Measurements from ENCODE around the gene USH2A.
A peak's percentile ranks its signal among the peaks of the same experiment; 100 is the strongest.
"Not testable (repeated sequence)": the region's sequence is repeated elsewhere in the genome, so short reads cannot be mapped to it uniquely, and the experiment has no call there.

The USH2A gene

GRCh38 chr1:216410026-216410425, 13.2 kb downstream of the USH2A start:
- DNase-seq (ENCODE audit: low read depth) = no peak

DNA sequence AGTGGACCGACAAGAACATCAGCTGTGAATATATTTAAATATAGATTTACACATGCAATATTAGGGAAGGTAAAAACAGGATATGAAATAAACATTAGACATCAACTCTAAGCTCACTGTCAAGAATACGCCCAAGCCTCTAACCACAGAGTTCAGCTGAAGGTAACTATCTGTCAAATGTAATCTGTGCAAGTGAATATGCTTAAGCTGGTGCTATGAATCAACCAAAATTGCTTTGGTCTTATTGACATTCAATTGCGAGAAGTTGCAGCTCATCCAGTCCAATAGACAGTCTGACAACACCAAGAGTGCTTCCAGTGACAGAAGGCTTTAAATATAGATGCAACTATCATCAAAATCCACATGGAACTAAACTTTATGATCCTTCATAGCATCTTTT, 32.3 kb downstream of the USH2A start:
- peak; percentile 42 for DNase-seq (ENCODE audit: low read depth)

DNA sequence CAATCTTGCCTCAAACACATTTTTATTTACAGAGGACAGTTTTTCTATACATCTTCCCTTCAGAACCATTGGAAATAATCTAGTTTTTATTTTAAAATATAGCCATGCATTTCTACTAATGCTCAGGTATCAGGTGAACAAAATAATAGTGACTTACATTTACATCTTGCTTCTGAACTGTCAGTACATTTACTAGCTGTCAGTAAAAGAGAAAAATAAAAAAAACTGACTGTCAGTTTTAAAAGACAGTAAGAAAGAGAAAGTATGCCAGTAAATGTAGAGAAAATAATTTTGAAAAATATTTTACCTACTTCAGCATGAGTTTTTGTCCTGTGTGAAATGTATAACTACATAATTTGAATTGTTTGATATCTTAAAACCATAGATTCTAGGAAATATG, 33.5 kb downstream of the USH2A start:
- no peak for DNase-seq (ENCODE audit: low read depth)

DNA sequence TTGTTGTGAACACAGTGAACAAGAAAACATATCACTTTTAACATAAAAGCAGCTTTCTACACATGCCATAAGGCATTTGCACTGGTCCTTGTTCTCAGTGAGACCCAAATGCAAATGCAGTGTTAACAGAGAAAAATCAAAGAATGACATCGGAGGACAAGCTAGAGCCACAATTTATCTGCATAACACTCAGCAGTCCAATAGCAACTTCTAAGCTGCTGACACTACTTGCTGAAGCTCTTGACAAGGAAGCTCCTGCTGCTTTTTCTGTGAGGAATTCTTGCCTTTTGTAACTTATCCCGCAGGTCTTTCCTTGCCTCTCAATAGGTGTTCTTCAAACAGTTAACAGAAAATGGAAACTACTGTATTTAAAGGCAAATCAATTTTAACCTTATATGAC, 34.7 kb downstream of the USH2A start:
- no peak for DNase-seq (ENCODE audit: low read depth)

GRCh38 chr1:216387782-216388181, 35.5 kb downstream of the USH2A start:
- no peak for DNase-seq (ENCODE audit: low read depth)

GRCh38 chr1:216379441-216379840, 43.8 kb downstream of the USH2A start:
- no peak for DNase-seq (ENCODE audit: low read depth)

- no peak for DNase-seq (ENCODE audit: low read depth)
These were observed 55.0 kb downstream of the USH2A start for GRCh38 chr1:216368249-216368648.

DNA sequence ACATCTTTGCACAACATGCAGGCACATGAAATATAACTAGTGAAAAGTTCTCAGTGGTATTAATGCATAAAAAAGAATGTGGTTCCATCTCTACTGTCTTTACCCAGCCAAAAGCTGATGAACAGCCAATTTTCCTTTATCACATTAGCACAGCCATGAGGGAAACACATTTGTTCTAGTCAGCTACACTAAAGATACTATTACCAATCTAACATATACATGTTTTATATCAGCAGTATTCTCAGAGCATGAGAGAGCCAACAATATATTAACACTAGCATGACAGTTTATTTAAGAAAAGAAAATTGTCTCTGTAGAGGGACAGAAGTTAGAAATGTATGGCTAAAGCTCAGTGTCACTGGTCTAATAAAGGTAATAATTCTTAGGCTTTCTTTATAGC, 56.3 kb downstream of the USH2A start:
- DNase-seq (ENCODE audit: low read depth) = no peak

- DNase-seq (ENCODE audit: low read depth) = no peak
These were observed 66.3 kb downstream of the USH2A start for GRCh38 chr1:216356945-216357344.

DNA sequence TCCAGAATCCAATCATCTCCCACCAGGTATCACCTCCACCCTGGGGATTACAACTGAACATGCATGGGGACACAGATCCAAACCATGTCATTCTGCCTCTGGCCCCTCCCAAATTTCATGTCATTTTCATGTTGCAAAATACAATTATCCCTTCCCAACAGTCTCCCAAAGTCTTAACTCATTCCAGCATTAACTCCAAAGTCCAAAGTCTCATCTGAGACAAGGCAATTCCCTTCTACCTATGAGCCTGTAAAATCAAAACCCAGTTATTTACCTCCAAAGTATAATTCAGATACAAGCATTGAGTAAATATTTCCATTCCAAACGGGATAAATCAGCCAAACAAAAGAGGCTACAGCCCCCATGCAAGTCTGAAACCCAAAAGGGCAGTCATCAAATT, 73.1 kb downstream of the USH2A start:
- no peak for DNase-seq (ENCODE audit: low read depth)

- DNase-seq (ENCODE audit: low read depth) = no peak
These were observed 76.7 kb downstream of the USH2A start for GRCh38 chr1:216346526-216346925.

DNA sequence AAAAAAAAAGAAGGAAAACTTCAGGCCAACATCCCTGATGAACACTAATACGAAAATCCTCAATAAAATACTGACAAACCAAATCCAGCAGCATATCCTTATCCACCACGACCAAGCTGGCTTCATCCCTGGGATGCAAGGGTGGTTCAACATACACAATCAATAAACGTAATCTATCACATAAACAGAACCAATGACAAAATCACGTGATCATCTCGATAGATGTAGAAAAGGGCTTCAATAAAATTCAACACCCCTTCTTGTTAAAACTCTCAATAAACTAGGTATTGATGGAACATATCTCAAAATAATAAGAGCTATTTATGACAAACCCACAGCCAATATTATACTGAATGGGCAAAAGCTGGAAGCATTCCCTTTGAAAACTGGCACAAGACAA, 82.7 kb downstream of the USH2A start:
- DNase-seq (ENCODE audit: low read depth) = not testable (repeated sequence)

DNA sequence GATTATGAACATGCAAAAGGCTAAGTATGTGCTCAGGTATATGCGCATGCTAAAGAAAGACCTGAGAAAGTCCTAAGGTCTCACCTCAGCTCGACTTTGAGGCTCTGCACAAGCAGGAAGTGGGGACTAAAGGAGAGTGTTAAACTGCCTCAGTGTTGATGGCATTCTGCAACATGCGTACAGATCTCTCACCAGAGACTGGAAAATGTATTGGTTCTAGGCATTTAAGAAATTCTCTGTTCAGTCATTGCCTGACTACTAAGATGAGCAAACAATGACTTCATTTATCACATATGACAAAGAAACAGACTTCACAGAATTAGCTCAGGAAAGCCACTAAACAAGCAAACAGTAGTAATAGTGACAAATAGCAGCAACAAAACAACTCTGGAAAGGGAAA, 90.8 kb downstream of the USH2A start:
- no peak for DNase-seq (ENCODE audit: low read depth)

DNA sequence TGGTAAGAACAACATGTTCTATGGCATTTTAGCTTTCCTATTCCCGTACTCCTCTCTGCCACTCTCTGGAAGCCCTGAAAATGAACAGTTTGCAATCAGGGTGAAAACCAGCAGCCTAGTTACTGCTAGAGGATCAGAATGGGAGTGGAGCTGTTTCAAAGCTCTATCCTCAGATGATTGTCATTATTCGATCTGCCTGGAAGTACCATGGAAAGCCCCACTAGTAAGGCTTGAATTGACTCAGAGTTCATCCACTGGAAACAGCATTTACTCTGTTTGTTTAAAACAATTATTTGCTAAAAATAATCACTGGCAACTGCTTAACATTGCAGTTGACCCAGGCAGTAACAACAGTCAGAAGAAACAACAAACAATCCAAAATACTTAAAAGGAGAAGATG, 91.2 kb downstream of the USH2A start:
- DNase-seq (ENCODE audit: low read depth) = no peak

DNA sequence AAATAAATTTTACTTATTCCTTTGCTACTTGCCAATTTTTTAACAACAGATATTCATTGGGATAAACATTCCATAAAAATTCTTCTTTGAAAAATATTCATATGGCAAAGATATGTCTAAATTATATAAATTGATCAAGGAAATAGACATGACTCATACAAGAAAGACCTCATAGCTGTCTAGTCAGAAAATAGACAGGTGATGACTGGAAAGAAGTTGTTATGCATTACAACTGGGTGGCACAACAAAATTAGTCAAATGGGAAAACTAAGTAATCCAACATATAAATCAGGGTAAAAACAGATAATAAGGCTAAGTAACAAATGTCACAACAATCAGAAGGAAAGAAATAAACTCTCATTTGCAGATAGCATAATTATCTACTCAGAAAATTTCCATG, 92.0 kb downstream of the USH2A start:
- DNase-seq (ENCODE audit: low read depth) = no peak

DNA sequence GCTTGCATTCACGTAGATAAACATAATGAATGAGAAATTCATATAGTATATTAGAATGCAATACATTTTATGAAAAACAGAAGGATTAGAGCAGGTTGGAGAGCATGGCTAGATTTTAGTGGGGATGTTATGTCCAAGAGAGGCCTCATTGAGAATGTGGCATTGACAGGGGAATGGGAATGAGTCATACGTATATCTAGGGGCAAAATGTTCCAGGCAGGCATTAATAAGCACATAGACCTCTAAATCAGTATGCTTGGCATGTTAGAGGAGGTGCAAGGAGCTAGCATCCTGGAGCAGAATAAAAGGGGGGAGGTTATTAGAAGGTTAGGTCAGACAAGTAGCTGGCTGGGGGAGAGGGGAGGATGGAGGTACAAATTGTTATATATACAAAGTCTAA, 93.0 kb downstream of the USH2A start:
- DNase-seq (ENCODE audit: low read depth) = peak; percentile 37

DNA sequence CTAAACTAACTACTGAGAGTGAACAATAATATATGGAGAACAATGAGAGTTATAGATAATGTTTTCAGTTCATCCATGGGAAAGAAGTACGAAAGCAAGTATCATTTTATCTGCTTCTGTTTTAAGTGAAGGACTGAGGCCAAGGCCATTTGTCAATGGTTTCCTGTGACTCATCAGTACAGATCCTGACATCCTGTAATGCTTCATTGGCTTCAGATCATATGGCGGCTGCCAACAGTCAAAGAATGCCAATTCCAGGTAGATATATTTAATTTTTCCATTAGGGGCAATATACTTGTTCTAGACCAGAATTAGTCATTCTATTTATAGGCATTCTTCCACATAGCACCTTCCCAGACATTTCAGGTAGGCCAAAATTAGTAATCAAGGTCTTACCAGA, 97.3 kb downstream of the USH2A start:
- peak; percentile 24 for DNase-seq (ENCODE audit: low read depth)

- no peak for DNase-seq (ENCODE audit: low read depth)
These were observed 97.9 kb downstream of the USH2A start for GRCh38 chr1:216325336-216325735.

- DNase-seq (ENCODE audit: low read depth) = no peak
These were observed 99.9 kb downstream of the USH2A start for GRCh38 chr1:216323344-216323743.

GRCh38 chr1:216314379-216315095, 108.7 kb downstream of the USH2A start:
- DNase-seq (ENCODE audit: low read depth) = peak; percentile 69

- DNase-seq (ENCODE audit: low read depth) = peak; percentile 61
These were observed 112.5 kb downstream of the USH2A start for GRCh38 chr1:216310776-216311175.

GRCh38 chr1:216306830-216307229, 116.4 kb downstream of the USH2A start:
- no peak for DNase-seq (ENCODE audit: low read depth)

DNA sequence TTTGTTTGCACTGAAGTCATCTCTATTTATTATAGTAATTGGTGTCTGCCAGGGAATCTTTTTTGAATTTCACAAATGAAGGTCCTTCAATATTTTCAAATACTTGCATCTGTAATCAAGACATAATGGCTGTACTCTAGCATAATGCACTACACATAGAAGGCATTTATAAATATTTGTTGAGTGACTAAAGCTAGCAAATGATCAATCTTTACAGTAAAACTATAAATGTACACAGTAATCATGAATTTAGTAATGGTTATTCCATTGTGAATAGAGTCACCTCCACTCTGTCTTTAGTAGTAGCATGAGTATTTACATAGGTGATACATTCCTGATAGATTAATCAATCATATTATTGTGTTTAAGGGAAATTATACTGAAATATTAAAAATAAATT, 119.6 kb downstream of the USH2A start:
- no peak for DNase-seq (ENCODE audit: low read depth)

DNA sequence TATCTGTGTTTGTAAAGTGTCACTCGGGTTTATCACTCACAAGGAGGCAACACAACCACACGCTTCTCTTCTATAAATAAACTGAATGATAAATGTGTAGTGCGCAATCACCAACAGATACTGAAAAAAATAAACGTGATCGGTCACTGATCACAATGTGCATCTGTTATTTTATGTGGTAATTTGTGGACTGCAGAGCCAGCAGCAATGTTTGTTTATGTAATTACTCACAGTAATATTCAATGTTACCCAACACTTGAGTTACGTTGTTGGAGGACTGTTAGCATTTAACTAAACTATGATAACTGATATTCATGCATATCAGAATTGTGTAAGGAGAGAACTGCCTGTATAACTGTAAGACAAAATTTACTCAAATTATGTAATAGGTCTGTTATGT, 129.6 kb downstream of the USH2A start:
- DNase-seq (ENCODE audit: low read depth) = peak; percentile 83

DNA sequence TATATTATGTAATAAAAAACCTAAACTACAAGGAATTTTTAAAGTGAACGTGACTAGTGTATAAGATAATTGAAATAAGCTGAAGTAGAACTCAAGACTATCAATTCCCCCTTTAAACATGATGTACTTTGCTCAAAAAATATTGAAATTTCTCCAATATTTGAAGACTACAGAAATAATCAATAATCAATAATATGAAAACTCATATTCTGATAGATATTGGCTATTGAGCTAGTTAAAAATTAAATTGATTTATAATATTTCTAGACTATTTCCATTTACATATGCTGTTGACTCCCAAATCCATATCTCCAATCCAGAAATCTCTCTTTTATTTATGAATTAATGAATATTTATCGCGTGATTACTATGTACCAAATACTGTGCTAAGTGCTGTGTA, 133.2 kb downstream of the USH2A start:
- no peak for DNase-seq (ENCODE audit: low read depth)
